AG20443 (cell line): ENCODE results near the gene FAM3B.

Source experiments
- DNase-seq: peaks from one replicate; pipeline ENCODE4 v3.0.0; 2012; ENCODE audit warnings: low spot score, mixed read lengths

The FAM3B gene

DNA sequence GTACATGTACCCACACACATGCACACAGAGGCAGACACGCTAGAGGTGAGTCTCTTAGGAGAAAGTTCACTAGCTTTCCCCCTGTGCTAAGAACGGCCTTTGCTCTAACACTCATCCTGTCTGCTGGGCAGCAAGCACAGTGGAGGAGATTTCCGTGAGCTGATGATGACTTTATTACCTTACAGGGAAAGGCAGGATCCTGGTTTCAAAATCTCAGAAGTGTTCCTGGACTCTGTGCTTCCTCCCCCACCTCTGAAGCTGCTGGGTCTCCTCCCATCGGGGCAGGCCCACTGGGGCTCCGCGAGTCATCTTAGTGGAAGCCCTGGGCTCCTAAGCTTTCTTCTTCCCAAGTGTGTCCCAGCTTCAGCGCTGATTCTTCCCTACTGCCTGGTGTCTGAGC, 2.7 kb downstream of the FAM3B start:
- no peak for DNase-seq

DNA sequence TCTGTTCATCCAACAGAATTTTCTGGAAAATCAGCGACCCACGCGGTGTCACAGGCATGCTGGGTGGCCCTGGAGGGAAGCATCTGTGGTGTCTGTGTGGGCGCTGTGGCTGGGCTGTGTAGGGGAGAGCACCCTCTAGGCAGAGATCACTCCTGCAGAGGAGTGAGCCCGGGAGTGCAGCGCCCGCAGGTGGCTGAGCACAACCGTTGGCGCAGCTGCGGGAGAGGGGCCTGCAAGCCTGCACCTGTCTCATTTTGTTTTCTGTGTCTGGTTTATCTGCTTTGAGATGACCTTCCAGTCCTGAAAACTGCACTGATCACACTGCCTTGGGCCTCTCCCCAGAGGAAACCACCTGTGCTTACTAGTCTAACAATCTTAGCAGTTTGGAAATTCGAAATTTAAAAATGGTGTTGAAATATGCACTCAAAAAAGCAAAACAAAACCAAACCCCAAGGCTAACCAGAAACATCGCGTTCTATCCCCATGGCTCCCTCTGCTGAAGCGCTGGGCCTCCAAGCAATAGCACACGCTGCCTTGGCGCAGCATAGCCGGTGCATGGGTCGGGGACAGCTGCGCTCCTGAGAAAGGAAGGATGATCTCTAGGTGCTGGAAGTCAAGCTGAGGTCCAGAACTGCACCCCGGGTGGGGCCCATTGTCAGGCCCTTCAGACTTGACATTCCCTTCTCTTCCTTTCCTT, 4.8 kb downstream of the FAM3B start:
- DNase-seq, result no peak

DNA sequence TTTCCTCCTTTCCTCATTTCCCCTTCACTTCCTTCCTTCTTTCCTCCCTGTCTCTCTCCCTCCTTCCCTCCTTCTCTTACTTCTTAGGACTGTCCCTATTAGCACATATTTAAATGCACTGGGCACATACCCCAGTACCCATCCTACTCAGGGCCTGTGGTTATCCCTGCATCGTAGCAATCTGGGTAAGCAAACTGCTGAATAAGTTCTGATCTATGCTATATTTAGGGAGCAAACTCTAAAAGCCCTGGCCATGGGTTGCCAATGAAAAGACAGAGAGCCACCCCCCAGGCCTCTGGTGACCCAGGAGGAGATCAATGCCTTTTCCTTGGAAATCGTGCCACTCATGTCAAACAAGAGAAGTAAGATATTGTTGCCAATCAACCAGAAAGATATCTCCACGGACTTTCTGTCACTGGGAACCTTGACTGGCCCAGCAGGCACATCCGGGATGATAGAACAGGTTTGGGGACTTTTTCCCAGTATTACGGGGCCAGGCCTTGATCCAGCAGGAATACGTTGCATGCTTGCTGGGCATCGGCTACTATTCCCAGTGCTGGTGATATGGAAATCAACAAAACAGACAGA, 5.4 kb downstream of the FAM3B start:
- DNase-seq, result no peak

DNA sequence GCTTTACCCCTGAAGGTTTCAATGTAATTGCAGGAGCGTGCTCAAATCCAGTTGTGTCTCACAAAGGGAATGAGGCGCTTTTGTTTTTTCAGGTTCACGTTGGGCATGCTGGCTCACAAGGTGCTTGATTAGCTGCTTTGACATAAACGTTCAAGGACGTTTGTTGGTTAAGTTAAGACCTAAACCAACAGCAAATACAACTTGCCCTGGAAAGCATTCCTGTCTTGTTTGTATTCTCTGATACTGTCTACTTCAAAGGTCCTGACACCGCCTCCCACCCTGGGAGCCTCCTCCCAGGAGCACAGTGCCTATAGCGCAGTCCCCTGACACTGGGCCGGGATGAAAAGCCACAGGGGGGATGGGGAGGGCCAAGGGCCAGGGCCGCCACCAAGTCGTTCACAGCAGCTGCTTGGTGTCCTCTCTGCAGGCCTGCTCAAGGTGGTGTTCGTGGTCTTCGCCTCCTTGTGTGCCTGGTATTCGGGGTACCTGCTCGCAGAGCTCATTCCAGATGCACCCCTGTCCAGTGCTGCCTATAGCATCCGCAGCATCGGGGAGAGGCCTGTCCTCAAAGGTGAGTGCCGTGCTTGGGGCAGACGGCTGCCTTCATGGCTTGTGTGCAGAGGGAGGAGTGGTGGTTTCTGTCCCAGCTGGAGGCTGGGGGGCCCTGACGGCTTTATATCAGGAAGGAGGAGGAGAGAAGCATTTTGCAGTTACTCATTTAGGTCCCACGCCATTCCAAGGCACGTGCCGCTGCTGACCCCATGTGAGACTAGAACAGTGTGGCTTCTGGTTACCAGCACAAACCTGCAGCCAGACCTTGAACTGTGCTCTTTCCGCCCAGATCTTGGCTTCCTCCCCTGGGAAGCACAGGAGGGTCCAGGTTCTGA, 6.1 kb downstream of the FAM3B start:
- DNase-seq, result no peak

DNA sequence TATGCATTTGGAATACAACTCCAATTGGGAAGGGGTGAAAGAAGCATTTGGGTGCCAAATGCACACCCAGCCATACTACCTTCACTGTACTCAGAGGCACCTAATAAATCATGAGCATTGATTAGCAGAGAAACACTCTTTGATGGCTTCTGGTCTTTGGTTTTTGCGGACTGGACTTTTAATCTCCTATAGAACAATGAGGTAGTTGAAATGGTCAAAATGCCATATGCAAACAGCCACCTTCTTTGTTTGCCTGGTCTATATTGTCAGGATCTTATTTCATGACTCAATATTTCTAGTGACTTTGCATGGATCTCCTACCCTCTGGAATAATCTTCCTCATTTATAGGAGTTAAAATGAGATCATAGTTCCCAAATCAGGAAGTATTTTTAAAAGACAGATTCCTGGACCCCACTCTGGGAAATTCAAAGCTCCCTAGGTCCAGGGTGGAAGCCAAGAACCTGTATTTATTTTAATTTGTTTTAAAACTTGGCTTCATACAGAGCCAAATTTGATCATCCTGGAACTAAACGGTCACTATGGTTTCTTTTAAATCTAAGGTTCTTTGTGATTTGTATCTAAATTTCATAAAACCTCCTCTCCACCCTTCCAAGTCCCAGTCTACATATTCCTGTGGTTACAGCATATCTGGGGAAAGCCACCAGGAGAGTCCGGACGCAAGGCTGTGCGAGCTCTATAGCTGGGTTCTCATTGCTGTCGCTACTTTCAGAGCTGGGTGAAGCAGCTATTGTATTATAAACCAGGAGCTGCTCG, 8.7 kb downstream of the FAM3B start:
- DNase-seq, result no peak

DNA sequence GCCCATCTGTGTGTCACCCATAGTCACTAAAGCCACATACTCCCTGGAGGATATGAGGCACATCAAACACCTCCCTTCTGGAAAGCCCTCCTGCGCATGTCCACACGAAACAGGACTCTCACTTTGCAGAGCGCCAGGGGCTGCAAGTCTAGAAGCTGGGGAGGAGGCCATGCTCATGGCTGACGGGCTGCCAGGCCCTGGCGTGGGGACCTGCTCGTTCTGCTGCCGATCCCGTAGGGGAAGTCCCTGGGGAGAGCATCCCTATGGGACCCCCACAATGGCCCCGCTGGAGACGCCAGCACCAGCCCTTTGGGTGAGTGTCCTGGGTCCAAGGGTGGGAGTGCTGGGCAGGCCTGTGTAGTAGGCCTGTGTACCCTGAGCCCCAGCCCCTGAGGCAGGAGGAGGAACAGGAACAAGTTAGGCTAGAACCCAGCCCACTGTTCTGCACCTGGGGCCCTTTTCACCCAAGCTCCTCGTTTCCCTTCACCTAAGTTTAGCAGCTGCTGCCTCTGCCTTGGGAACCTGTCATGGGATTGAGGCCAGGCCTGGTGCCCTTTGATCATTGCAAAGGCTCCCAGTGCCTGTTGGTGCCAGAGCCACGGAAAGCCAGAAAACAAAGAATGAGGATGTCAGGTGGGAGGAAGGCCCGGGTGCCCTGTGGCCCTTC, 9.9 kb downstream of the FAM3B start:
- no peak for DNase-seq

DNA sequence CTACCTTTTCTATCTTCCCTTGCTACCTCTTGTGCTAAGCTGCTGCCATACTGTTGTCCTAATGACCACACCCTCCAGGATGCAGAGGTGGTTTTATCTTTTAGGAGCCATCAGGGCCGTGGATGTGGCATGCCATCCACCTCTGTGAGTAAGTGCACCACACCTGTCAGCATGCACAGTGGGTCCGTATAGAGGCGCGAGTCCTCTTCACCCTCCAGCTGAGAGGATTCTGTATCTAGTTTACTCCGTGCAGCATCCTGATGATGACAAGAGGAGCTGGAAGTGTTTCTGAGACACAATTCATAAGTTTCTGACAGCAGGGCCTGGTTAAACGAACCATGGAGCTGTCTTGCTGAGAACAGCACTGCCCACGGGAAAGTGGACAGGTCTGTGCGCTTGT, 11.2 kb downstream of the FAM3B start:
- no peak for DNase-seq

DNA sequence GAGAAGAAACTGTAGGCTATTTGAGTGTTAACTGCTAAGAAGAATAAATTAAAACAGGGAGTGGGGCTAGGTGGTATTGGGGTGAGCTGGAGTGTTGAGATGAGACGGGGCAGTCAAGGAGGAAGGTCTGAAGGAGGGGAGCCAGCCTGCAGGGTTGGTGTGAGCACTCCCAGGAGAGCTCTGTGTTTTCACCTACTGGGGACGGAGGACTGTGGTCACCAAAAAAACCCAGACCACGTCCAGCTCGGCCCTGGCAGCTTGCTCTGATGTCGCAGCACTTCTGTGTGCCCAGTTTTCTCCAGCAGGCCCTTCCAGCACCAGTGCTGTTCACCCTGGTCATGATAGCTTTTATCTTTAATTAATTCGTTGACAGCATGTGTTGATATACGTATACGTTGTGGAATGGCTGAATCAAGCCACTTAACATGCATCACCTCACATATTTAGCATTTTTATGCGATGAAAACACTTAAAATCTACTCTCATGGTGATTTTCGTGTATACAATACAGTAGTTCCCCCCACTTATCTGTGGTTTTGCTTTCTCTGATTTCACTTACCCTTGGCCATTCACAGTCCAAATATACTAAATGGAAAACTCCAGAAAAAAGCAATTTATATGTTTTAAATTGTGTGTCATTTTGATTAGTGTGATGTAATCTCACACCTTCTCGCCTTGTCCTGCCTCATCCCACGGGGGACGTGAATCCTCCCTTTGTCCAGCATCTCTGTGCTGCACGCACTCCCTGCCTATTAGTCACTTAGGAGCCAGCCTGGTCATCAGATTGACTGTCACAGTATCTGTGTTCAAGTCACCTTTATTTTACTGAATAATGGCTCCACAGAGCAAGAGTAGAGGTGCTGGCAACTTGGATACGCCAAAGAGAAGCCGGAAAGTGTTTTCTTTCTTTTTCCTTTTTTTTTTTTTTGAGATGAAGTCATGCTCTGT, 12.3 kb downstream of the FAM3B start:
- no peak for DNase-seq

DNA sequence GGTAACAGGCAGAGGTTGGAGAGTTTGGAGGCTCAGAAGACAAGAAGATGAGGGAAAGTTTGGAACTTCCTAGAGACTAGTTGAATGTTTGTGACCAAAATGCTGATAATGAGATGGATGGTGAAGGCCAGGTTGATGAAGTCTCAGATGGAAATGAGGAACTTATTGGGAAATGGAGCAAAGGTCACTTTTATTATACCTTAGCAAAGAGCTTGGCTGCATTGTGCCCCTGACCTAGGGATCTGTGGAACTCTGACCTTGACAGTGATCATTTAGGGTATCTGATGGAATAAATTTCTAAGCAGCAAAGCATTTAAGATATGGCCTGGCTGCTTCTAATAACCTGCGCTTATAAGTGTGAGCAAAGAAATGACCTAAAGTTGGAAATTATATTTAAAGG, 17.2 kb downstream of the FAM3B start:
- DNase-seq, result no peak

DNA sequence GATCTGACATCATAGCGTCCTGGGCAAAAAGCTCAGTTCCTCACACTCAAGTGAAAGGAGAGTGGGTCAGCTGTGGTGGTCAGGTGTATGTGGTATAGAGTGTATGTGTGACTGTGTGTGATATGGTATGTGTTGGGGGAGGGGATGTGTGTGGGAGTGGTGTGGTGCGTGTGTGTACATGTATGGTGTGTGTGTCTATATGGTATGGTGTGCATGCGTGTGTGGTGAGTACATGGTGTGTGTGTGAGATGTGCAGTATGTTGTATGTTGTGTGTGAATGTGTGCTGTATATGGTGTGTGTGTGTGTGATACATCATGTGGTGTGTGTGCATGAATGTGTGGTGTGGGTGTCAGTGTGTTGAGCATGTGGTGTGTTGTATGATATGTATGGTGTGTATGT, 20.9 kb downstream of the FAM3B start:
- no peak for DNase-seq

DNA sequence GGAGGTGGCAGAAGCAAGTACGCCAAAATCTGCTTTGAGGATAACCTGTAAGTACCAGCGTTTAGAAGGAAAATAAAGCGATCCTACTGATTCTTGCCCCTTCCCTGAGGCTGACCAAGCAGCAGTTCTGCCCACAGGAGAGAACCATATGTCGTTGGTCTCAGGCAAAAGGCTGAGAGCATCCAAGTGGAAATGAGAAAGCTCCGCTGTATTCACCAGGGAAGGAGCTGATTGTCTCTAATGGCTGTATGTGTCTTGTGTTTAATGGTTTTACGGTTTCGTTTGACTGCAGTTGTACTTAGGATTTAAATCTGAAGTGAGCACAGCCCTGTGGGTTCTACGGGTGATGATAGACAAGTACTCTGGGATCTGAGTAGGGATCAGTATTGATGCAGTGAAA, 21.9 kb downstream of the FAM3B start:
- DNase-seq, result no peak

DNA sequence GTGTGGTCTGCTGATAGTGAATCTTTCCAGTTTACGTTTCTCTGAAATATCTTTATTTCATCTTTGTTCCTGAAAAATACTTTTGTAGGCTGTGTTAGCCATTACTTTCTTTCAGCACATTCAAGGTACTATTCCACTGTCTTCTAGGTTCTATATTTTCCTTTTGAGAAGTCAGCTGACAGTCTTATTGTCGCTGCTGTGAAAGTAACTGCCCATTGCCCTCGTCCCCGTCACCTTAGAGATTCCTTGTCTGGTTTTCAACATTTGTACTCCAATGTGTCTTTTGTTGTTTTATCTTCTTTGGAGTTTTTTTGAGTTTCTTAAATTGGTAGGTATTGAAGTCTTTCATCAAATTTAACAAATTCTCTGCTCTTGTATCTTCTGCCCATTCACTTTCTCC, 25.4 kb downstream of the FAM3B start:
- DNase-seq, result no peak

DNA sequence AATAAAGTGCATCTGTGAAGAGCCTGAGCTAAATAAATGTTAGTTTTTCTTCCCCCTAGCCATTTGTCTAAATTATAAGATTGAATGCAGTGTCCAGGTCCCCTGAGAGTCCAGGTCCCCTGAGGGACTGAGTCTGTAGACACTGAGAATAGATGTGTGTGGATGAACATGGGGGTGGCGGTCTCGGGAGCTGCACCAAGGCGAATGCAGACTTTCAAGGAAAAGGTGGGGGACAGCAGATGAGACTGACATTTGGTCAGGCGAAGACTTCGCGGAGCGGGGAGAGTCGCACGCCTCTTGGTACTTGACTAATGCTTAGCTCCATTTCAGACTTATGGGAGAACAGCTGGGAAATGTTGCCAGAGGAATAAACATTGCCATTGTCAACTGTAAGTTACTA, 27.5 kb downstream of the FAM3B start:
- DNase-seq, result no peak

DNA sequence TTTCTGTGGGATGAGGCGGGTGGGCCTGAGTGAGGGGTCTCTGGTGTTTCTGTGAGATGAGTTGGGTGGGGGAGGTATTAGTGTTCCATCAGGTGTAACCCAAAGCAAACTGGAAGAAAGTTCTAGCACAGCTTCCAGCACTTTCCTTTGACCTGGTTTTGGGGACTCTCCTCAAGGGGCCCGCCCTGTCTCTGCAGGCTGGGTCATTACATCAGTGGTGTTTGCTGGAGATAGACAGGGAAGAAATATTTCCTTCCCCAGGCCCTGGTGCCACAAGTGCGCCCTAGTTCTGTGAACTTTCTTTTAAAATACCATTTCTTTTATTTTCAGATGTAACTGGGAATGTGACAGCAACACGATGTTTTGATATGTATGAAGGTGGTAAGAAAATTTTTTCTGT, 28.8 kb downstream of the FAM3B start:
- DNase-seq, result no peak

DNA sequence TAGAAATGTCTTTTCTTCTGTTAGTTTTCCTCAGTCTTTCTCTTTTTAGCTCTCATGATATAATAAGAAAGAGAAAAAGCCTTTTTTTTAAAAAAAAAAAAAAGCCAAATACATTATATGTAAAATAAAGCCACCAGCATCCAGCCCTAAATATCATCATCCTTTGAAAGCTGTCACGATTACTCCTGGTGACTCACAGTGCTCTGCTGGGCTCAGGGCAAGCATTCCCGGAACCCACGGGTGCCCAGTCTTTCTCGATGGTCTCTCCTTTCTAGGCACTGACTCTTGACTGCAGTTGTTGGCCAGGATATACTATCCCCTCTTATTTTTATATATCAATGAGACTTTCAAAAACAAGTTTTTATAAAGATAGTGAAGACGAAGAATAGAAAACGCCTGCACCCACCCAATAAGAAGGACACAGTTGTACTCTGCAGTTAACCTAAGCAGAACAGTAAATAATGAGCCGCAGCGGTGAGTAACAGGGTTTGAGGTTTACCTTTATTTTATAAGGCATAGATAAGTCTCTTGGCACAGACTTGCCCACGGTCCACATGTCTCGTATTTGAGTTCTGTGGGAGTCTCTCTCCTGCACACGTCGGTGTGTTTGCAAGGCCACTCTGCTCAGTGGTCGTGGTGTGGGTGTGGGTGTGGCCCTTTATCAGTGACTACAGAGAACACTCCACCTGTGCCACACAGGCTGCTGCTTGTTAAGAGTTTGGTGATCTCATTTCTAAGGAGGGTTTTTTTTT, 29.5 kb downstream of the FAM3B start:
- no peak for DNase-seq

DNA sequence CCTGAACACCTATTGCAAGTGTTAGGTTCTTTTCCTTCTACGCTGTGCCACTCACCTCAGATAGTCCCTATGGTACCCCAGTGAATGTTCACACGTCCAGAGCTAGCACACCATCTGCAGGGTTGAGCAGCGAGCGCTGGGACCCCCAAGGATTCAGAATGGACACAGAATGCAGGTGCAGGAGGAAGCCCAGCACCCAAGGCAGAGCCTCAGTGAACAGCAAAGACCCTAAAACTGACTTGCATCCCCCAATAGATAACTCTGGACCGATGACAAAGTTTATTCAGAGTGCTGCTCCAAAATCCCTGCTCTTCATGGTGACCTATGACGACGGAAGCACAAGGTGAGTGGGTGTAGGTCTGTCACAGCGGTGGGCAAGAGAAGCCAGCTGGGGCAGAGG, 30.2 kb downstream of the FAM3B start:
- DNase-seq, result no peak

DNA sequence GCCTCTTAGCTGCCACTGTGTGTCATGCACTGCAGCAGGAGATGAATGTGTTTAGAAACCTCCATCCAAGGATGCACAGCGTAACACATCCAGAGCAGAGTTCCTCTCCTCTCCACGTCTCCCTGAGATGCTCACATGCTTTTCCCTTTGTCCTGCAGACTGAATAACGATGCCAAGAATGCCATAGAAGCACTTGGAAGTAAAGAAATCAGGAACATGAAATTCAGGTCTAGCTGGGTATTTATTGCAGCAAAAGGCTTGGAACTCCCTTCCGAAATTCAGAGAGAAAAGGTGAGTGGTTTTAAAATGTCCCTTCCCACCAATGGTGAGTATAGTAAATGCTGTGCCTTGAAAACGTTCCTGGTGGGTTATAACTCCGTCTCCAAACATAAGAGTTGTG, 31.8 kb downstream of the FAM3B start:
- DNase-seq, result no peak

DNA sequence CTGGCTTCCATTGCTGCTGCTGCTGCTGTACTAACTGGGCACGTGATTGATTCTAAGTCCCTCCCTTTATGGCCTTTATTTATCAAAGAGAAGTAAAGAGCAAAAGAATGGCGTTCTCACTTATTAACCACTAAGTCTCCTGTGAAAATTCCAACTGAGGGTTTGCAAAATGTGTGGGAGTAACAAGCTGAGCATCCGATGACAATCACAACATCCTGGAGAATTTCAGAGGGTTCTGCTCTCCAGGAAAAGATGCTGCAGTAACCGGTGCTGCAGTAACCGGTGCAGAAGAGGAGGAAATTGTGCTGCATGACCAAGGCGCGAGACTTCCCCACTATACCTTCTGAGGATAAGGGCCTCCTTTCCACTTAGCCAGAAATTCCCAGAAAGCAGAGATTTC, 32.5 kb downstream of the FAM3B start:
- no peak for DNase-seq

DNA sequence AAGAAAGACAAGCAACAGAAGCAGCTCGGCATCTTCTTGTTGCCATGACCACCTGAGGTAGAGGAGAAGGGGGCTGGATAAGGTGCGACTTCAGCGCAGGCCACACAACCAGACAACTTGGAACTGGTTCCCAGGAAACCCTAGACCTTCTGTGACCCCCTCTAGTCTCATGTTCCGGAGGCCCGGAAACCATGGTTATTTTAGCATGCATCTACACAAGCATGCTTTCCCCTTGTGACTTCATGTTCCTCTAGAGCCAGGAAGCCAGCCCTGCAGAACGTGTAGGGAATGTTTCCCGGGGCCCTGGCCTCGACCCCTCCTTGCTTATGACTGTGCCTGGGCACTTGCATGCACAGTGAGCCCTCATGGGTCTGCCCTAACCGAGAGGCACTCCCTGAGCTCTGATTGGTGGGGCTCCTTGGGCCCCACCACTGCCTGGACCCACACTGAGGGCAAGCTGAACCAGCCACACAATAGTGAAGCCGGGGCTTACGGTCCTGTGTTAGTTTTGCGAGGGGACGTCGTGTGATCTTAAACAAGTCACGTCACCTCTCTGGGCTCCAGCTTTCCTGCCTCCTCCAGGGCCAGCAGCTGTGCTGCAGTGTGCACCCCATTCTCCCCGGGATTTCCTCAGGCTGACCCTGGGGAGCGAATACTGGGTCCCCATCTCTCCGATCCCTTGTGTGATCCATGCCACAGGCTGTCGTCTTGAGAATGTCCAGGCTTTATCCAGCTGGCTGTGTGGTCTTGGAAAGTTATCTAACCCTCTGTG, 33.2 kb downstream of the FAM3B start:
- DNase-seq, result no peak
